Astrocyte (in vitro differentiated cells and primary cell): Measurements from ENCODE around the gene SDHAF2. TPM values are rescaled to one million over a fixed set of nuclear protein-coding genes. Genes with fewer than 3 reads are reported as not detected.
"Not testable (repeated sequence)": the region's sequence is repeated elsewhere in the genome, so short reads cannot be mapped to it uniquely, and the experiment has no call there.

Source experiments
- DNase-seq: peaks from one replicate; pipeline ENCODE4 v3.0.0-alpha.2; 2010; ENCODE audit warnings: low read depth
- FAIRE-seq: peaks from 2 replicates; lab custom pipeline; 2011; peaks lifted over from hg19 to GRCh38; lab: Jason Lieb, UNC
- H2AFZ ChIP-seq: 2 replicates; pipeline ENCODE4 v1.6.0; 2012; ENCODE audit warnings: low read depth, low read length, inconsistent platforms
- H3K27ac ChIP-seq: 2 replicates; pipeline ENCODE4 v1.5.1; 2011; ENCODE audit warnings: low read depth, low read length, inconsistent platforms
- H3K27me3 ChIP-seq: 2 replicates; pipeline ENCODE4 v1.6.0; 2011; ENCODE audit warnings: low read length, inconsistent platforms; ENCODE audit not compliant: insufficient read depth
- H3K36me3 ChIP-seq: 2 replicates; pipeline ENCODE4 v1.5.1; 2011; ENCODE audit warnings: low read length, inconsistent platforms; ENCODE audit not compliant: insufficient read depth
- H3K4me1 ChIP-seq: 2 replicates; pipeline ENCODE4 v1.5.1; 2011; ENCODE audit warnings: low read length, inconsistent platforms; ENCODE audit not compliant: insufficient read depth
- H3K4me2 ChIP-seq: 2 replicates; pipeline ENCODE4 v1.6.0; 2012; ENCODE audit warnings: low read length, inconsistent platforms
- H3K4me3 ChIP-seq: 2 replicates; pipeline ENCODE4 v1.5.1; 2011; ENCODE audit warnings: low read depth, mild to moderate bottlenecking, low read length, inconsistent platforms; ENCODE audit not compliant: insufficient read depth
- H3K79me2 ChIP-seq: 2 replicates; pipeline ENCODE4 v1.6.0; 2012; ENCODE audit warnings: mild to moderate bottlenecking, low read length, inconsistent platforms; ENCODE audit not compliant: insufficient read depth
- H3K9ac ChIP-seq: 2 replicates; pipeline ENCODE4 v1.6.0; 2012; ENCODE audit warnings: mild to moderate bottlenecking, low read length, inconsistent platforms
- H3K9me3 ChIP-seq: 2 replicates; pipeline ENCODE4 v1.5.1; 2012; ENCODE audit warnings: low read depth, mild to moderate bottlenecking, low read length, inconsistent platforms; ENCODE audit not compliant: insufficient read depth
- H4K20me1 ChIP-seq: 2 replicates; pipeline ENCODE4 v1.6.0; 2012; ENCODE audit warnings: low read length, inconsistent platforms; ENCODE audit not compliant: insufficient read depth
- H3K27ac Mint-ChIP-seq: one replicate; pipeline ENCODE4 v1.8.0; 2021; ENCODE audit warnings: mild to moderate bottlenecking, mixed read lengths; ENCODE audit not compliant: unreplicated experiment
- H3K27me3 Mint-ChIP-seq: one replicate; pipeline ENCODE4 v1.8.0; 2021; ENCODE audit warnings: low read depth, mixed read lengths; ENCODE audit not compliant: unreplicated experiment
- H3K36me3 Mint-ChIP-seq: one replicate; pipeline ENCODE4 v1.8.0; 2021; ENCODE audit warnings: low read depth, mixed read lengths; ENCODE audit not compliant: unreplicated experiment
- H3K4me1 Mint-ChIP-seq: one replicate; pipeline ENCODE4 v1.8.0; 2021; ENCODE audit warnings: low read depth, mixed read lengths; ENCODE audit not compliant: unreplicated experiment
- H3K4me3 Mint-ChIP-seq: one replicate; pipeline ENCODE4 v1.8.0; 2021; ENCODE audit warnings: mild to moderate bottlenecking, moderate library complexity, mixed read lengths; ENCODE audit not compliant: unreplicated experiment
- H3K9me3 Mint-ChIP-seq: one replicate; pipeline ENCODE4 v1.8.0; 2021; ENCODE audit warnings: mild to moderate bottlenecking, mixed read lengths; ENCODE audit not compliant: unreplicated experiment
- EZH2 ChIP-seq: IDR thresholded peaks from 2 replicates; pipeline ENCODE4 v1.6.1; 2012; ENCODE audit warnings: mild to moderate bottlenecking, low read length, inconsistent platforms; ENCODE audit not compliant: insufficient read depth
- total RNA-seq: library from RNA; stranded (reverse); gene quantifications from 2 replicates; pipeline ENCODE4 v1.2.1, GENCODE V29; 2021
- TF ChIP-seq, protein P1 (sequence below): IDR thresholded peaks from 2 replicates; pipeline ENCODE4 v1.5.1; 2011; ENCODE audit warnings: low read depth, mild to moderate bottlenecking, inconsistent platforms, low read length, moderate library complexity; ENCODE audit not compliant: insufficient read depth

Gene SDHAF2
- total RNA-seq, 1 donor from 2014 or later: 38.8 TPM

- H3K36me3 Mint-ChIP-seq: peaks cover 8% of the 10 kb centered on the region
- no peak overlapping the region for H2AFZ ChIP-seq
- no peaks in the 10 kb centered on the region for H3K9me3 Mint-ChIP-seq
- H3K27ac Mint-ChIP-seq: no peak overlapping the region
- H3K4me1 ChIP-seq: no peaks in the 10 kb centered on the region
- H3K4me3 Mint-ChIP-seq: no peak overlapping the region
- no peaks in the 10 kb centered on the region for H3K9me3 ChIP-seq
- no peak overlapping the region for H3K27ac ChIP-seq
- peaks cover 6% of the 10 kb centered on the region for H3K27me3 ChIP-seq
- peaks cover 29% of the 10 kb centered on the region for H3K27me3 Mint-ChIP-seq
- TF ChIP-seq EZH2: no peak
- no peak overlapping the region for H3K4me3 ChIP-seq
- peaks cover 10% of the 10 kb centered on the region for H3K4me1 Mint-ChIP-seq
- H3K36me3 ChIP-seq: no peaks in the 10 kb centered on the region
- no peak overlapping the region for H3K4me2 ChIP-seq
- DNase-seq: no peak
- no peak for FAIRE-seq
- H3K79me2 ChIP-seq: no peaks in the 10 kb centered on the region
- peaks cover 11% of the 10 kb centered on the region for H4K20me1 ChIP-seq
- H3K9ac ChIP-seq: no peak overlapping the region
Observed at GRCh38 chr11:61477126-61477525, 47.2 kb downstream of the SDHAF2 start.

DNA sequence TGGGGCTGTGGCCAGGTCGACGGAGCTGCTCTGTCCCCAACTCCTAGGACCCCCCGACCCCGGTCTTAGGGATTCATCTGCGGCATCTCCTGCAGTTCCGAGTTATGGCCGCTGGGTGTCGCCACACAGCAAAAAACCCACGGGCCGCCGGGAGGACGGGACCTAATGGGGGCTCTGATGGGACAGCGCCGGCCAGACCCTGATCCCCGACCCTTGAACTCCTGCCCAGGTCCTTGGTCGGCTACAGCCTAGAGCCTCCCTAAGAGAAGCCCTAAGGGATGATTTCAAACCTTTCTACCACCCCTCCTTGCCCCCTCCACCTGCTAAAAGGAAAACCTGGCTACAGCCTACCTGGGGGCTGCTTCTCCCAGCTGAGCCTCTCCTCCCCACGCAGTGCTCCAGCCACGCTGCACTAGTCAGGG is 47.8 kb downstream of the SDHAF2 start:
- Histone ChIP-seq H3K4me2 (no peak overlapping the region), H3K9me3 (no peaks in the 10 kb centered on the region), H3K9ac (no peak overlapping the region), H3K79me2 (no peaks in the 10 kb centered on the region), H3K4me3 (no peak overlapping the region), H2AFZ (no peak overlapping the region), H4K20me1 (peaks cover 11% of the 10 kb centered on the region), H3K27ac (no peak overlapping the region), H3K36me3 (no peaks in the 10 kb centered on the region), H3K4me1 (no peaks in the 10 kb centered on the region), H3K27me3 (peaks cover 8% of the 10 kb centered on the region)
- DNase-seq (no peak), FAIRE-seq (no peak)
- Mint-ChIP-seq H3K4me1 (peaks cover 9% of the 10 kb centered on the region), H3K36me3 (peaks cover 8% of the 10 kb centered on the region), H3K4me3 (no peak overlapping the region), H3K27me3 (peaks cover 29% of the 10 kb centered on the region), H3K9me3 (no peaks in the 10 kb centered on the region), H3K27ac (no peak overlapping the region)
- TF ChIP-seq, protein P1, sequence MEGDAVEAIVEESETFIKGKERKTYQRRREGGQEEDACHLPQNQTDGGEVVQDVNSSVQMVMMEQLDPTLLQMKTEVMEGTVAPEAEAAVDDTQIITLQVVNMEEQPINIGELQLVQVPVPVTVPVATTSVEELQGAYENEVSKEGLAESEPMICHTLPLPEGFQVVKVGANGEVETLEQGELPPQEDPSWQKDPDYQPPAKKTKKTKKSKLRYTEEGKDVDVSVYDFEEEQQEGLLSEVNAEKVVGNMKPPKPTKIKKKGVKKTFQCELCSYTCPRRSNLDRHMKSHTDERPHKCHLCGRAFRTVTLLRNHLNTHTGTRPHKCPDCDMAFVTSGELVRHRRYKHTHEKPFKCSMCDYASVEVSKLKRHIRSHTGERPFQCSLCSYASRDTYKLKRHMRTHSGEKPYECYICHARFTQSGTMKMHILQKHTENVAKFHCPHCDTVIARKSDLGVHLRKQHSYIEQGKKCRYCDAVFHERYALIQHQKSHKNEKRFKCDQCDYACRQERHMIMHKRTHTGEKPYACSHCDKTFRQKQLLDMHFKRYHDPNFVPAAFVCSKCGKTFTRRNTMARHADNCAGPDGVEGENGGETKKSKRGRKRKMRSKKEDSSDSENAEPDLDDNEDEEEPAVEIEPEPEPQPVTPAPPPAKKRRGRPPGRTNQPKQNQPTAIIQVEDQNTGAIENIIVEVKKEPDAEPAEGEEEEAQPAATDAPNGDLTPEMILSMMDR: peak; percentile 63
- TF ChIP-seq EZH2: no peak

DNA sequence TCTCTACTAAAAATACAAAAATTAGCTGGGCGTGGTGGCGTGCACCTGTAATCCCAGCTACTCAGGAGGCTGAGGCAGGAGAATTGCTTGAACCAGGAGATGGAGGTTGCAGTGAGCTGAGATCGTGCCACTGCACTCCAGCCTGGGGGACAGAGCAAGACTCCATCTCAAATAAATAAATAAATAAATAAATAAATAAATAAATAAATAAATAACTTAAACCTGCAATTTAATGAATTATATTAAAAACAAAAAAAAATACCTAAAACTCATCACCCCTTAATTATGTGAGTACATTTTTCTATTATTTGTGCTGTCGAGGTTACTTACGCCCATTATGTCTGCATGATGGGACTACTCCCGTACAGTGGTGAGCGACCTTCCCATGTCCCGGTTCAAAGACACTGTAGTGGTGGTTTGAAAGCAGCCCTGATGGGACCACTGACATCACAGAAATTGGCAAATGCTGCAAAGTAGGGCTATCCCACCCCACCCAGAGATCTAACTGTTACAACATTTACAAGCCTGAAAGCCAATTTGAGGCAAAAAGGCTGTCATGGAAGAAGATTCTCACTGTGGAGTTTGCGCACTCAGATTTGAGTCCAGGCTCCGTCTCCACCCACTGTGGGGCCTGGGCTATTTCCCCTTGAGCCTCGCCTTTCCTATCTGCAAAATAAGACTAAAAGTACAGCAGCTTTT is 49.6 kb downstream of the SDHAF2 start:
- H3K79me2 ChIP-seq: not testable (repeated sequence)

More for the DNA sequence above, 49.6 kb downstream of the SDHAF2 start:
- not testable (repeated sequence) for H3K27ac ChIP-seq, FAIRE-seq, DNase-seq, H3K9me3 ChIP-seq, H3K4me2 ChIP-seq, H3K9ac ChIP-seq, H3K27me3 ChIP-seq, H3K9me3 Mint-ChIP-seq, H3K4me1 Mint-ChIP-seq, H3K4me3 ChIP-seq, H3K4me1 ChIP-seq, H3K36me3 ChIP-seq, H3K27ac Mint-ChIP-seq, H3K4me3 Mint-ChIP-seq, H3K36me3 Mint-ChIP-seq, H2AFZ ChIP-seq
- H4K20me1 ChIP-seq: peaks cover 11% of the 10 kb centered on the region
- H3K27me3 Mint-ChIP-seq: peaks cover 36% of the 10 kb centered on the region
